ENCODE results near the gene BNC2.

The BNC2 gene

DNA sequence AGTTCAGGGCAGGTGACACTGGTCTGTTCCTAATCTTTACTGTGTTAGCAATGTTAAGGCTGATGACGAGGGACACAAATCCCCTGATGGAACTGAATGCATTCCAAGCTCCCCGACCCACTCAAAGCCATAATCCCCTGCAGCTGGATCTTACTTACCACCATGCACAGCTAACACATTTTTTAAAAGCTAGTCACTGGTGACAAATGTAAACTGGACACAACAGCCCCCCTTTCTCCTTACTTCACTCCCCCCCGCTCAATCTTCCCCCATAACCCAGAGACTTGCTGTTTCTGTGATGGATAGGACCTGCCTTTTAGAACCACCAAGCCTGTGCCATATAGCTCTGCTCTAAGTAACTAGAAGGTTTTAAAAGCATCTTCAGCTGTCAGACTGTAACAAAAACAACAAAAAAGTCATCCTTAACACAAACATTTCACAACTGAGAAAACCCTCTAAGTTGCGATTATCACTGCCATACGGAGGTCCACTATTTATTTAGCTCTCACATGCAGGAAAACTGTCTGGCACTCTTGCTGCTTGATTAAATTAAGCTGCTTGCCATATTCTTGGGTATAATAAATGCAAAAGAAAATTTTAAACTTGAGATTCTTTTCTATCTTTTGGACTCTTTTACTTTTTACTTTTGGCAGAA lies 44.4 kb downstream of the BNC2 start:
- no peaks in the 10 kb centered on the region for H3K9me3 ChIP-seq (ENCODE audit: control insufficient read depth, insufficient read depth, low read depth, low read length)
- H3K4me1 ChIP-seq (ENCODE audit: control insufficient read depth, insufficient read depth, low read length): peaks cover 4% of the 10 kb centered on the region; the same call in 1 of the 2 replicates
- ChIA-PET POLR2A (interaction anchor here (0.7 kb wide), 1 partner anchor 99 kb away, joined by 3 read pairs; no protein-coding TSS in a partner anchor), CTCF (interaction anchor here (0.6 to 1.6 kb wide), 3 partner anchors 29 to 36 kb away, joined by 3 read pairs; no protein-coding TSS in a partner anchor)
- no peak overlapping the region for H3K27ac ChIP-seq (ENCODE audit: extremely low read depth, low read depth, low read length)
- peak; percentile 60; the same call in 1 of the 2 replicates for TF ChIP-seq MZF1 (tag by site-specific recombination; IDR thresholded peaks at IDR 0.05; ENCODE audit: borderline replicate concordance)
- no peak for TF ChIP-seq HOXA7 (CRISPR knock-in tag; IDR thresholded peaks at IDR 0.05; ENCODE audit: borderline replicate concordance)
- no peak for TF ChIP-seq ZNF837 (tag by site-specific recombination; IDR thresholded peaks at IDR 0.05)
- TF ChIP-seq ZFP37 (tag by site-specific recombination; IDR thresholded peaks at IDR 0.05): no peak
- H3K36me3 ChIP-seq (ENCODE audit: control insufficient read depth in 2 of 2, insufficient read depth in 1 of 2, low read length in 2 of 2): no peaks in the 10 kb centered on the region
- no peak overlapping the region for H3K4me3 ChIP-seq (ENCODE audit: low read depth, low read length)

DNA sequence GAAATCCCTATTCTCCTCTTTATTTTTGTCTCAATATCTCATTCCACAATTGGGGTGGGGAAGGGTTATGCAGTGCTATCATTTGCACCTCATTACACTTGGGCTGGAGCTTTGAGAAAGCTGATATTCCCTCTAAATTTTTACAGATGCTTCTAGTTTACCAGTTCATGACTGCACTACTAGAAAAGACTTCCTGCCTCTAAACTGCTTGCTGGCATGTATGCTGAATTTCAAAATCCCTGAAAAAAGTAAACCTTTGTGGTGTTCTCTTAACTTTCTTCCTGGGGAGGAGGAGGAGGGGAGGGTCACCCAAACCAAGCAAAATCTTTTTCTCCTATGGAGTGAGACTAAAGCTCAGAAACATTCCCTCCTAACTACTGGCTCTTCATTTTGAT lies 45.1 kb downstream of the BNC2 start:
- ChIA-PET CTCF (interaction anchor here (0.6 kb wide), 2 partner anchors 35 to 37 kb away, joined by 3 read pairs; no protein-coding TSS in a partner anchor), POLR2A (no interaction called here)
- H3K36me3 ChIP-seq (ENCODE audit: control insufficient read depth in 2 of 2, insufficient read depth in 1 of 2, low read length in 2 of 2): no peaks in the 10 kb centered on the region
- H3K9me3 ChIP-seq (ENCODE audit: control insufficient read depth, insufficient read depth, low read depth, low read length): no peaks in the 10 kb centered on the region
- peaks cover 4% of the 10 kb centered on the region; the same call in 1 of the 2 replicates for H3K4me1 ChIP-seq (ENCODE audit: control insufficient read depth, insufficient read depth, low read length)
- TF ChIP-seq ZNF664 (tag by site-specific recombination; IDR thresholded peaks at IDR 0.05) (no peak), ZNF768 (tag by site-specific recombination; IDR thresholded peaks at IDR 0.05) (no peak), ZBTB7A (tag by site-specific recombination; IDR thresholded peaks at IDR 0.05; ENCODE audit: low read depth) (no peak), ZBTB8A (tag by site-specific recombination; IDR thresholded peaks at IDR 0.05) (no peak), ZNF555 (tag by site-specific recombination; conservative IDR thresholded peaks at IDR 0.05) (no peak), ZNF366 (tag by site-specific recombination; conservative IDR thresholded peaks at IDR 0.05) (no peak), ZNF132 (tag by site-specific recombination; IDR thresholded peaks at IDR 0.05; ENCODE audit: borderline replicate concordance) (no peak)
- TF ChIP-seq, protein P1, sequence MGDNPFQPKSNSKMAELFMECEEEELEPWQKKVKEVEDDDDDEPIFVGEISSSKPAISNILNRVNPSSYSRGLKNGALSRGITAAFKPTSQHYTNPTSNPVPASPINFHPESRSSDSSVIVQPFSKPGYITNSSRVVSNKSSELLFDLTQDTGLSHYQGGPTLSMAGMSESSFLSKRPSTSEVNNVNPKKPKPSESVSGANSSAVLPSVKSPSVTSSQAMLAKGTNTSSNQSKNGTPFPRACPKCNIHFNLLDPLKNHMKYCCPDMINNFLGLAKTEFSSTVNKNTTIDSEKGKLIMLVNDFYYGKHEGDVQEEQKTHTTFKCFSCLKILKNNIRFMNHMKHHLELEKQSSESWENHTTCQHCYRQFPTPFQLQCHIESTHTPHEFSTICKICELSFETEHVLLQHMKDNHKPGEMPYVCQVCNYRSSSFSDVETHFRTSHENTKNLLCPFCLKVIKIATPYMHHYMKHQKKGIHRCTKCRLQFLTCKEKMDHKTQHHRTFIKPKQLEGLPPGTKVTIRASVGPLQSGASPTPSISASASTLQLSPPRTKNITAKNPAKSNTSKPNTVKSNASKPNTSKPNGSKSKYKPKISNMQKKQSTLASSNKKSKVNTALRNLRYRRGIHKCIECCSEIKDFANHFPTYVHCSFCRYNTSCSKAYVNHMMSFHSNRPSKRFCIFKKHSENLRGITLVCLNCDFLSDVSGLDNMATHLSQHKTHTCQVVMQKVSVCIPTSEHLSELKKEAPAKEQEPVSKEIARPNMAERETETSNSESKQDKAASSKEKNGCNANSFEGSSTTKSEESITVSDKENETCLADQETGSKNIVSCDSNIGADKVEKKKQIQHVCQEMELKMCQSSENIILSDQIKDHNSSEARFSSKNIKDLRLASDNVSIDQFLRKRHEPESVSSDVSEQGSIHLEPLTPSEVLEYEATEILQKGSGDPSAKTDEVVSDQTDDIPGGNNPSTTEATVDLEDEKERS (tag by site-specific recombination; IDR thresholded peaks at IDR 0.05): no peak
- TF ChIP-seq, protein P2, sequence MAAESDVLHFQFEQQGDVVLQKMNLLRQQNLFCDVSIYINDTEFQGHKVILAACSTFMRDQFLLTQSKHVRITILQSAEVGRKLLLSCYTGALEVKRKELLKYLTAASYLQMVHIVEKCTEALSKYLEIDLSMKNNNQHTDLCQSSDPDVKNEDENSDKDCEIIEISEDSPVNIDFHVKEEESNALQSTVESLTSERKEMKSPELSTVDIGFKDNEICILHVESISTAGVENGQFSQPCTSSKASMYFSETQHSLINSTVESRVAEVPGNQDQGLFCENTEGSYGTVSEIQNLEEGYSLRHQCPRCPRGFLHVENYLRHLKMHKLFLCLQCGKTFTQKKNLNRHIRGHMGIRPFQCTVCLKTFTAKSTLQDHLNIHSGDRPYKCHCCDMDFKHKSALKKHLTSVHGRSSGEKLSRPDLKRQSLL (tag by site-specific recombination; IDR thresholded peaks at IDR 0.05): no peak
- H3K4me3 ChIP-seq (ENCODE audit: low read depth, low read length): no peak overlapping the region
- no peak overlapping the region for H3K27ac ChIP-seq (ENCODE audit: extremely low read depth, low read depth, low read length)

DNA sequence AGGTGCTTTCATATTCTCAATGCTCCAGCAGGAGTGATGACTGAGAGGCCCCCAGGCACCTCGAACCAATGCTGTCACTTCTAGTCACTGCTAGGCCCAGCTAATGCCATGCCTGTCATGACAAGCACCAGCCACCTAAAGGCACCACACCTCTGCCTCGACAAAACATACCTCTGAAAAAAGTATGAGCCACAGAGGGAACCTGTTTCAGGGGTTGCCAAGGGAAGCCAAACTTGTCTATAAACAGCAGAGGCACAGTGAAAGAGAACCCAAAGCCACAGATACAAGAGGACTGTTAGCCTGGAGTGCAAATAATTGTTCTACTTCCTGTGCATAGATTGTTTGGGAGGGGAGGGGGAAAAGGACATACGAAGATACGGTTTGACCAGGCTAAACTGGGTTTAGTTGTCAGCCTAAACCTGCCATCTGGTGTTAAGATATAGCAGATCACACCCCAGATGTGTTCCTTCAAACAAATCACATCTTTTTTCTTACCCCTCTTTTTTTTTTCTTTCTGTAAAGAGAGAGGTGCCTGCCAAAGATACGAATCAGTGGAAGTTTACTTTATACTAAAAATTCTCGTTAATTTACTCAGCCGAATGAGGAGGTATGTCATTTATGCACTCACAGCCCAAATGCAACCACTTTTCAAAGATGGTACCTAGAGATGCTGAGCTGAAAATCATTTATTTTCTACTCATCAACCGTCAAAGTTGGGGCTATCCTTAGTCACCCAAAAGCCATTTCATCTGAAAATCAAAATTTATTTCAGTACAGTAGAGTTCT lies 45.7 kb downstream of the BNC2 start:
- ChIA-PET CTCF (interaction anchor here (1.2 to 1.8 kb wide), 2 partner anchors 9 to 337 kb away, joined by 3 to 4 read pairs; no protein-coding TSS in a partner anchor), POLR2A (no interaction called here)
- Histone ChIP-seq H3K27ac (ENCODE audit: extremely low read depth, low read depth, low read length) (no peak overlapping the region), H3K9me3 (ENCODE audit: control insufficient read depth, insufficient read depth, low read depth, low read length) (no peaks in the 10 kb centered on the region), H3K4me3 (ENCODE audit: low read depth, low read length) (no peak overlapping the region), H3K36me3 (ENCODE audit: control insufficient read depth in 2 of 2, insufficient read depth in 1 of 2, low read length in 2 of 2) (no peaks in the 10 kb centered on the region), H3K4me1 (ENCODE audit: control insufficient read depth, insufficient read depth, low read length) (peaks cover 4% of the 10 kb centered on the region; the same call in 1 of the 2 replicates)
- TF ChIP-seq ZNF138 (tag by site-specific recombination; IDR thresholded peaks at IDR 0.05; ENCODE audit: borderline replicate concordance) (no peak), SP2 (tag by site-specific recombination; IDR thresholded peaks at IDR 0.05) (no peak), ZNF221 (tag by site-specific recombination; IDR thresholded peaks at IDR 0.05; ENCODE audit: borderline replicate concordance) (no peak), ZNF561 (tag by site-specific recombination; IDR thresholded peaks at IDR 0.05; ENCODE audit: borderline replicate concordance) (no peak), ZBTB7A (tag by site-specific recombination; IDR thresholded peaks at IDR 0.05; ENCODE audit: low read depth) (no peak), ZNF624 (tag by site-specific recombination; IDR thresholded peaks at IDR 0.05) (no peak), ZNF112 (tag by site-specific recombination; IDR thresholded peaks at IDR 0.05) (no peak)
- TF ChIP-seq, protein P2 (tag by site-specific recombination; IDR thresholded peaks at IDR 0.05): no peak
- TF ChIP-seq, protein P3, sequence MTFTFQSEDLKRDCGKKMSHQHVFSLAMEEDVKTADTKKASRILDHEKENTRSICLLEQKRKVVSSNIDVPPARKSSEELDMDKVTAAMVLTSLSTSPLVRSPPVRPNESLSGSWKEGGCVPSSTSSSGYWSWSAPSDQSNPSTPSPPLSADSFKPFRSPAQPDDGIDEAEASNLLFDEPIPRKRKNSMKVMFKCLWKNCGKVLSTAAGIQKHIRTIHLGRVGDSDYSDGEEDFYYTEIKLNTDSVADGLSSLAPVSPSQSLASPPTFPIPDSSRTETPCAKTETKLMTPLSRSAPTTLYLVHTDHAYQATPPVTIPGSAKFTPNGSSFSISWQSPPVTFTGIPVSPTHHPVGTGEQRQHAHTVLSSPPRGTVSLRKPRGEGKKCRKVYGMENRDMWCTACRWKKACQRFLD (tag by site-specific recombination; IDR thresholded peaks at IDR 0.05): no peak
- TF ChIP-seq, protein P4, sequence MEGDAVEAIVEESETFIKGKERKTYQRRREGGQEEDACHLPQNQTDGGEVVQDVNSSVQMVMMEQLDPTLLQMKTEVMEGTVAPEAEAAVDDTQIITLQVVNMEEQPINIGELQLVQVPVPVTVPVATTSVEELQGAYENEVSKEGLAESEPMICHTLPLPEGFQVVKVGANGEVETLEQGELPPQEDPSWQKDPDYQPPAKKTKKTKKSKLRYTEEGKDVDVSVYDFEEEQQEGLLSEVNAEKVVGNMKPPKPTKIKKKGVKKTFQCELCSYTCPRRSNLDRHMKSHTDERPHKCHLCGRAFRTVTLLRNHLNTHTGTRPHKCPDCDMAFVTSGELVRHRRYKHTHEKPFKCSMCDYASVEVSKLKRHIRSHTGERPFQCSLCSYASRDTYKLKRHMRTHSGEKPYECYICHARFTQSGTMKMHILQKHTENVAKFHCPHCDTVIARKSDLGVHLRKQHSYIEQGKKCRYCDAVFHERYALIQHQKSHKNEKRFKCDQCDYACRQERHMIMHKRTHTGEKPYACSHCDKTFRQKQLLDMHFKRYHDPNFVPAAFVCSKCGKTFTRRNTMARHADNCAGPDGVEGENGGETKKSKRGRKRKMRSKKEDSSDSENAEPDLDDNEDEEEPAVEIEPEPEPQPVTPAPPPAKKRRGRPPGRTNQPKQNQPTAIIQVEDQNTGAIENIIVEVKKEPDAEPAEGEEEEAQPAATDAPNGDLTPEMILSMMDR (tag by site-specific recombination; IDR thresholded peaks at IDR 0.05): 0 out of 2 replicates have a peak, but pooled peaks have one; percentile 26

Data from HEK293 (cell line).